Kidney epithelial cell (primary cell): ENCODE results near the gene SLC5A3. TPM values are rescaled to one million over a fixed set of nuclear protein-coding genes. Genes with fewer than 3 reads are reported as not detected.
A peak's percentile ranks its signal among the peaks of the same experiment; 100 is the strongest.

Source experiments
- DNase-seq: peaks from one replicate; pipeline ENCODE4 v3.0.0-alpha.2; 2010; ENCODE audit warnings: low read depth
- H3K27me3 ChIP-seq: 2 replicates; pipeline ENCODE4 v1.6.0; 2011; ENCODE audit warnings: low read length; ENCODE audit not compliant: control insufficient read depth, insufficient read depth
- H3K36me3 ChIP-seq: 2 replicates; pipeline ENCODE4 v1.5.1; 2011; ENCODE audit warnings: low read length; ENCODE audit not compliant: control insufficient read depth, insufficient read depth
- H3K4me3 ChIP-seq: 2 replicates; pipeline ENCODE4 v1.5.1; 2011; ENCODE audit warnings: low read depth, mild to moderate bottlenecking, control low read depth, low read length
- CTCF ChIP-seq: IDR thresholded peaks from 2 replicates; pipeline ENCODE4 v1.5.1; 2011; ENCODE audit warnings: mild to moderate bottlenecking, moderate library complexity, low read length, control low read depth, inconsistent platforms; ENCODE audit not compliant: insufficient read depth, poor library complexity, severe bottlenecking
- total RNA-seq: library from RNA; depleted of rRNA; stranded (reverse); fragments of >200 nt; gene quantifications from 2 replicates; pipeline ENCODE4 v1.2.3, GENCODE V29; 2015

Gene SLC5A3
- total RNA-seq, 1 donor from 2014 or later, result 11.8 TPM

GRCh38 chr21:34055615-34056014 is 17.8 kb upstream of the SLC5A3 start:
- no peak for TF ChIP-seq CTCF
- no peaks in the 10 kb centered on the region for H3K36me3 ChIP-seq
- DNase-seq, result no peak
- H3K4me3 ChIP-seq, result no peak overlapping the region
- no peaks in the 10 kb centered on the region for H3K27me3 ChIP-seq

GRCh38 chr21:34061983-34062382 is 11.4 kb upstream of the SLC5A3 start:
- no peak for TF ChIP-seq CTCF
- DNase-seq, result no peak
- no peaks in the 10 kb centered on the region for H3K36me3 ChIP-seq
- no peaks in the 10 kb centered on the region for H3K27me3 ChIP-seq
- H3K4me3 ChIP-seq, result no peak overlapping the region

- DNase-seq, result no peak
- no peaks in the 10 kb centered on the region for H3K27me3 ChIP-seq
- TF ChIP-seq CTCF, result no peak
- H3K36me3 ChIP-seq, result no peaks in the 10 kb centered on the region
- H3K4me3 ChIP-seq, result no peak overlapping the region
Observed at GRCh38 chr21:34065027-34065426, 8.4 kb upstream of the SLC5A3 start.

- H3K27me3 ChIP-seq, result no peaks in the 10 kb centered on the region
- no peak for DNase-seq
- H3K36me3 ChIP-seq, result no peaks in the 10 kb centered on the region
- H3K4me3 ChIP-seq, result no peak overlapping the region
- no peak for TF ChIP-seq CTCF
Observed at GRCh38 chr21:34071683-34072082, 1.7 kb upstream of the SLC5A3 start.

GRCh38 chr21:34072145-34073031 is 990 bp upstream of the SLC5A3 start:
- TF ChIP-seq CTCF, result no peak
- Histone ChIP-seq H3K27me3 (no peaks in the 10 kb centered on the region), H3K36me3 (no peaks in the 10 kb centered on the region), H3K4me3 (peak overlapping the region; percentile 49)
- no peak for DNase-seq
